CD4-positive, alpha-beta T cell treated with Interleukin-17A for 4 hours (primary cell): Measurements from ENCODE around the gene POLDIP2.
A peak's percentile ranks its signal among the peaks of the same experiment; 100 is the strongest.

Source experiments
- DNase-seq: peaks from one replicate; pipeline ENCODE4 v3.0.0-alpha.2; 2020; ENCODE audit warnings: mixed read lengths

Gene POLDIP2

GRCh38 chr17:28390141-28390540, 32.8 kb upstream of the POLDIP2 start:
- no peak for DNase-seq

- no peak for DNase-seq
Observed at GRCh38 chr17:28388106-28388505, 30.8 kb upstream of the POLDIP2 start.

GRCh38 chr17:28386391-28386790, 29.1 kb upstream of the POLDIP2 start:
- DNase-seq: no peak

GRCh38 chr17:28385406-28385805, 28.1 kb upstream of the POLDIP2 start:
- peak; percentile 28 for DNase-seq

GRCh38 chr17:28385037-28385400, 27.7 kb upstream of the POLDIP2 start:
- DNase-seq: peak; percentile 23

- peak; percentile 73 for DNase-seq
Observed at GRCh38 chr17:28384281-28385036, 27.1 kb upstream of the POLDIP2 start.

GRCh38 chr17:28381141-28381825, 24.0 kb upstream of the POLDIP2 start:
- DNase-seq: peak; percentile 28

GRCh38 chr17:28379814-28380801, 22.8 kb upstream of the POLDIP2 start:
- DNase-seq: no peak

- no peak for DNase-seq
Observed at GRCh38 chr17:28372945-28373274, 15.6 kb upstream of the POLDIP2 start.

GRCh38 chr17:28372203-28372944, 15.0 kb upstream of the POLDIP2 start:
- peak; percentile 37 for DNase-seq

- DNase-seq: peak; percentile 91
Observed at GRCh38 chr17:28371245-28372202, 14.2 kb upstream of the POLDIP2 start, which contains the start of gene SARM1. Gene SARM1 (plus strand): TSS chr17:28371694. CDS start chr17:28372033, 339 bp downstream.

GRCh38 chr17:28370744-28371103, 13.4 kb upstream of the POLDIP2 start:
- no peak for DNase-seq

- no peak for DNase-seq
Observed at GRCh38 chr17:28370035-28370743, 12.9 kb upstream of the POLDIP2 start, which contains the start of gene VTN. Gene VTN (minus strand): TSS chr17:28370307. CDS start chr17:28370203, 104 bp downstream.

GRCh38 chr17:28369684-28370034, 12.3 kb upstream of the POLDIP2 start:
- DNase-seq: peak; percentile 26

- no peak for DNase-seq
Observed at GRCh38 chr17:28368915-28369683, 11.8 kb upstream of the POLDIP2 start.

GRCh38 chr17:28368306-28368831, 11.0 kb upstream of the POLDIP2 start:
- no peak for DNase-seq

- no peak for DNase-seq
Observed at GRCh38 chr17:28367641-28368305, 10.4 kb upstream of the POLDIP2 start.

- DNase-seq: no peak
Observed at GRCh38 chr17:28366605-28367004, 9.3 kb upstream of the POLDIP2 start.

- no peak for DNase-seq
Observed at GRCh38 chr17:28365487-28365886, 8.2 kb upstream of the POLDIP2 start.
